OCI-LY7 (cell line): ENCODE measurements around the gene CTBP1. TPM values are rescaled to one million over a fixed set of nuclear protein-coding genes. Genes with fewer than 3 reads are reported as not detected.

Experiments used
- BruUV-seq: library from RNA; stranded (reverse); fragments of 400-500 nt; replicated peaks from 2 replicates; lab custom pipeline; 2021; lab: Mats Ljungman, UMichigan
- CTCF ChIA-PET: fragments of 300-600 bp; sonication (Branson Sonifier 250); formaldehyde crosslinking; loops from one replicate; lab custom pipeline; 2022; ENCODE audit warnings: antibody characterized with exemption; ENCODE audit not compliant: unreplicated experiment; lab: Charles Lee
- POLR2A ChIA-PET: fragments of 300-600 bp; sonication (Branson Sonifier 250); formaldehyde crosslinking; loops from one replicate; lab custom pipeline; 2022; ENCODE audit warnings: antibody characterized with exemption; lab: Charles Lee
- DNase-seq: peaks from one replicate; pipeline ENCODE4 v3.0.0-alpha.2; 2015; ENCODE audit warnings: low spot score
- H2AFZ ChIP-seq: fragments of 200-600 bp; sonication (generic), shearing (Covaris generic); 2 replicates; pipeline ENCODE4 v1.6.1; 2014; ENCODE audit warnings: mild to moderate bottlenecking, antibody characterized with exemption, low read length, moderate library complexity
- H3K27ac ChIP-seq: fragments of 200-600 bp; sonication (generic); 2 replicates; pipeline ENCODE4 v1.5.1; 2014; ENCODE audit warnings: mixed run types, low read depth, mild to moderate bottlenecking, moderate library complexity, low read length, inconsistent platforms; ENCODE audit not compliant: poor library complexity, severe bottlenecking
- H3K36me3 ChIP-seq: fragments of 200-600 bp; sonication (generic); 2 replicates; pipeline ENCODE4 v1.6.1; 2014; ENCODE audit warnings: mild to moderate bottlenecking, antibody characterized with exemption, low read length, moderate library complexity, mixed read lengths; ENCODE audit not compliant: insufficient read depth
- H3K4me1 ChIP-seq: fragments of 200-600 bp; sonication (generic); 2 replicates; pipeline ENCODE4 v1.5.1; 2014; ENCODE audit warnings: mild to moderate bottlenecking, low read length; ENCODE audit not compliant: insufficient read depth, poor library complexity, severe bottlenecking
- H3K4me2 ChIP-seq: fragments of 200-600 bp; sonication (generic); 2 replicates; pipeline ENCODE4 v1.6.1; 2014; ENCODE audit warnings: mild to moderate bottlenecking, low read length
- H3K4me3 ChIP-seq: fragments of 200-600 bp; sonication (generic); 2 replicates; pipeline ENCODE4 v1.5.1; 2014; ENCODE audit warnings: mild to moderate bottlenecking, low read depth, low read length; ENCODE audit not compliant: poor library complexity, severe bottlenecking
- H3K79me2 ChIP-seq: fragments of 200-600 bp; sonication (generic); 2 replicates; pipeline ENCODE4 v1.6.1; 2016; ENCODE audit warnings: low read depth, mild to moderate bottlenecking, low read length, moderate library complexity, mixed read lengths; ENCODE audit not compliant: insufficient read depth
- H3K9me2 ChIP-seq: fragments of 200-600 bp; sonication (generic); 2 replicates; pipeline ENCODE4 v1.6.1; 2016; ENCODE audit warnings: mild to moderate bottlenecking, low read length, mixed read lengths; ENCODE audit not compliant: insufficient read depth
- H3K9me3 ChIP-seq: fragments of 200-600 bp; sonication (generic); 2 replicates; pipeline ENCODE4 v1.6.1; 2014; ENCODE audit warnings: mild to moderate bottlenecking, mixed run types, low read length, mixed read lengths
- H4K20me1 ChIP-seq: fragments of 200-600 bp; sonication (generic); 2 replicates; pipeline ENCODE4 v1.6.1; 2014; ENCODE audit warnings: mild to moderate bottlenecking, antibody characterized with exemption, low read length, moderate library complexity, mixed read lengths; ENCODE audit not compliant: insufficient read depth
- CTCF ChIP-seq: fragments of 200-600 bp; sonication (generic); conservative IDR thresholded peaks from 2 replicates; pipeline ENCODE4 v1.5.1; 2014; ENCODE audit warnings: mild to moderate bottlenecking, antibody characterized with exemption, low read length, moderate library complexity, mixed read lengths
- EZH2phosphoT487 ChIP-seq: fragments of 200-600 bp; sonication (generic); IDR thresholded peaks from 2 replicates; pipeline ENCODE4 v1.6.1; 2018; ENCODE audit warnings: low read depth, borderline replicate concordance, mild to moderate bottlenecking, mixed run types, antibody characterized with exemption, low read length, moderate library complexity, mixed read lengths
- intact Hi-C: fragments of 100-400 bp; cut with micrococcal nuclease; formaldehyde crosslinking; loops from one replicate; pipeline ENCODE4 v1.10.0; 2022; ENCODE audit not compliant: unreplicated experiment
- total RNA-seq, 2 experiments: library from RNA; depleted of rRNA in 1 of 2; stranded (reverse); fragments of >200 nt in 1 of 2; shearing (Covaris generic) in 1 of 2; gene quantifications; 2 replicates each; pipeline ENCODE4 v1.2.3, GENCODE V29; 2014 to 2022

The CTBP1 gene
- total RNA-seq, 2 experiments from 2014 or later = 238 to 311 TPM

- Histone ChIP-seq H3K27ac (no peak overlapping the region), H3K9me2 (no peaks in the 10 kb centered on the region), H3K4me1 (peaks cover 22% of the 10 kb centered on the region), H3K4me2 (no peak overlapping the region), H4K20me1 (peaks cover 15% of the 10 kb centered on the region), H3K36me3 (peaks cover 12% of the 10 kb centered on the region; the same call in 1 of the 2 replicates), H3K79me2 (peaks cover 66% of the 10 kb centered on the region), H3K9me3 (no peaks in the 10 kb centered on the region), H2AFZ (no peak overlapping the region), H3K4me3 (no peak overlapping the region)
- ChIA-PET CTCF (no interaction called here), POLR2A (no interaction called here)
- no peak for DNase-seq
- no TSS peak for BruUV-seq
- TF ChIP-seq CTCF (no peak), EZH2phosphoT487 (no peak)
- intact Hi-C loops = loop anchor here (5.0 to 10.0 kb wide), 2 partner anchors 43 to 230 kb away; partner anchors contain the start of gene FGFRL1
Measured at GRCh38 chr4:1244978-1245471, 3.9 kb downstream of the CTBP1 start.

GRCh38 chr4:1244081-1244977 is 4.6 kb downstream of the CTBP1 start:
- intact Hi-C loops = loop anchor here (10.0 kb wide), 1 partner anchor 230 kb away; the partner anchor contains the start of gene FGFRL1
- Histone ChIP-seq H3K27ac (no peak overlapping the region), H3K36me3 (peaks cover 18% of the 10 kb centered on the region; the same call in 1 of the 2 replicates), H4K20me1 (peaks cover 15% of the 10 kb centered on the region), H3K4me2 (no peak overlapping the region), H3K4me3 (no peak overlapping the region), H3K4me1 (peaks cover 16% of the 10 kb centered on the region), H3K9me3 (no peaks in the 10 kb centered on the region), H2AFZ (no peak overlapping the region), H3K79me2 (peaks cover 62% of the 10 kb centered on the region), H3K9me2 (no peaks in the 10 kb centered on the region)
- TF ChIP-seq CTCF (no peak), EZH2phosphoT487 (no peak)
- BruUV-seq = no TSS peak
- no peak for DNase-seq
- ChIA-PET CTCF (no interaction called here), POLR2A (interaction anchor here (0.7 kb wide), 1 partner anchor 60 kb away, joined by 5 read pairs; no protein-coding TSS in a partner anchor)
